ENCODE data around the gene SLC7A5. TPM values are rescaled to one million over a fixed set of nuclear protein-coding genes. Genes with fewer than 3 reads are reported as not detected.
"Not testable (repeated sequence)": the region's sequence is repeated elsewhere in the genome, so short reads cannot be mapped to it uniquely, and the experiment has no call there.

Gene SLC7A5
- total RNA-seq, 2 donors from 2014 or later = 8.4 to 18.4 TPM

GRCh38 chr16:87865902-87866555 lies 3.3 kb downstream of the SLC7A5 start:
- DNase-seq; intact Hi-C loops (cut with DNase I); ATAC-seq: not testable (repeated sequence)

GRCh38 chr16:87864331-87864989 lies 4.8 kb downstream of the SLC7A5 start:
- DNase-seq = no peak
- no peak for ATAC-seq
- intact Hi-C loops (cut with DNase I) = no loop called here

- intact Hi-C loops (cut with DNase I); DNase-seq; ATAC-seq: not testable (repeated sequence)
Measured at GRCh38 chr16:87863327-87863635, 6.0 kb downstream of the SLC7A5 start.

- ATAC-seq; DNase-seq; intact Hi-C loops (cut with DNase I): not testable (repeated sequence)
Measured at GRCh38 chr16:87862597-87863326, 6.5 kb downstream of the SLC7A5 start.

GRCh38 chr16:87861300-87862099 lies 7.8 kb downstream of the SLC7A5 start:
- intact Hi-C loops (cut with DNase I); DNase-seq; ATAC-seq: not testable (repeated sequence)

GRCh38 chr16:87860553-87861299 lies 8.6 kb downstream of the SLC7A5 start:
- peak; percentile 31 to 58 for ATAC-seq
- no peak for DNase-seq
- intact Hi-C loops (cut with DNase I) = no loop called here

GRCh38 chr16:87858151-87858993 lies 10.9 kb downstream of the SLC7A5 start:
- intact Hi-C loops (cut with DNase I) = not testable (repeated sequence)
- ATAC-seq = peak in 1 of 2 donors; percentile 22
- peak; percentile 68 for DNase-seq

- ATAC-seq (no peak), DNase-seq (no peak)
- intact Hi-C loops (cut with DNase I) = no loop called here
Measured at GRCh38 chr16:87856791-87857228, 12.5 kb downstream of the SLC7A5 start.

GRCh38 chr16:87855852-87856715 lies 13.2 kb downstream of the SLC7A5 start:
- DNase-seq (peak; percentile 59), ATAC-seq (peak; percentile 7 to 20)
- intact Hi-C loops (cut with DNase I) = no loop called here

GRCh38 chr16:87854907-87855683 lies 14.2 kb downstream of the SLC7A5 start:
- DNase-seq (no peak), ATAC-seq (no peak)
- intact Hi-C loops (cut with DNase I) = no loop called here

GRCh38 chr16:87854053-87854906 lies 15.0 kb downstream of the SLC7A5 start:
- DNase-seq (no peak), ATAC-seq (peak in 1 of 2 donors; percentile 2)
- intact Hi-C loops (cut with DNase I) = no loop called here

- intact Hi-C loops (cut with DNase I) = no loop called here
- peak; percentile 96 for DNase-seq
- ATAC-seq = peak; percentile 86 to 89
Measured at GRCh38 chr16:87853411-87854052, 15.8 kb downstream of the SLC7A5 start.

- DNase-seq (no peak), ATAC-seq (no peak)
- intact Hi-C loops (cut with DNase I) = no loop called here
Measured at GRCh38 chr16:87851601-87852000, 17.7 kb downstream of the SLC7A5 start.

- DNase-seq = no peak
- intact Hi-C loops (cut with DNase I) = no loop called here
- ATAC-seq = no peak
Measured at GRCh38 chr16:87851141-87851587, 18.1 kb downstream of the SLC7A5 start.

Measured in left cardiac atrium (tissue), 4 donors.